NCI-H187 (cell line): Measurements from ENCODE around the gene ITCH.
"Not testable (repeated sequence)": the region's sequence is repeated elsewhere in the genome, so short reads cannot be mapped to it uniquely, and the experiment has no call there.

ENCODE experiments used
- DNase-seq, 2 experiments: peaks; one replicate each; lab custom pipeline; 2025; lab: John Stamatoyannopoulos, UW

Gene ITCH

GRCh38 chr20:34363062-34363464 is at the start of gene ITCH:
TSS of gene ITCH (plus strand) at chr20:34363273. CDS start at chr20:34393812, 30,539 bp downstream.
- DNase-seq: peak; percentile 80 to 91

DNA sequence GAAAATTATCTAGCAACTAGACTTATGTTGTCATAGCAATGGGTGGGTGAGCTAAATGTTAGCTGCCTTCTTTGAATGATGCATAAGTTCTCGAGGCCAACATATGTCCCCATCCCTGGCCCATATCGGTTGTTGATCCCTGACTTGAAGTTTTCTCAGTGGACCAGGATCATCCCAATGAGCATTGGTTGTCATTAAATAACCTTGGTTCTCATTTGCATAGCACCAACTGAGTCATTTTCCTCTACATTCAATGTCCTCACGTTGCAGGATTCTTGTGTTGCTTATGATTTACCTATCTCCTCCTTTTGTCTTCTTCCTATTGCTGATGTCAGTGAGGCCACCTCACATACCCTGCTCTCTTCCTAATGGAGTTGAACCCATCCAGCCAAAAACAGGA is 47.8 kb upstream of the ITCH start:
- no peak for DNase-seq

DNA sequence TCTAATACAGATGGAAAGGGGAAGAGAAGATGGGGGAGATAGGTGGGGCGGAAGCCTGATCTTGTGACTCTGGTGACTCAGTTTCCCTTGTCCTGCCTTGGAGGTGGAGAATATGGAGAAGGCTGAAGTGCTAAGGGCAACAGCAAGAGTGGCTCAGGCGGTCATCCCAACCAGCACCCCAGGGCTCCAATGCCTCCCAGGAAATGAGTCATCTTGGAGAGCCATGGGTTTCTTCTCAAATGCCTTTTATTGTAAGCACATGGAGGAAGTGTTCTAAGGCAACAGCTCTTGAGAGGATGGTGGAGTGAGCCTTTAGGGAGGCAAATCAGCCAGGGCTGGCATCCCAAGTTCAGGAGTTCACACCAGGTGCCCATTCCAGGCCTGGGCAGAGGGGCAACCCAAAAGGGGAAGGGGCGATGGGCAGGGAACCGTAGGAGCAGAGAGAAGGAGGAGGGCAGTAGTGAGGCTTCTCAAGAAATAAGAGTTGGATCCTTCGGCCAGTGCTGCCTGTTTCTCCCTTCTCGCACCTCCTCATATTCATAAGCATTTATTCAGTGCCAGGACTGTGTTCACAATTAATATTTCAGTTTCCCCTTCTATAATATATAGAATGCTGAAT is 46.8 kb upstream of the ITCH start:
- DNase-seq: no peak

- no peak for DNase-seq
Measured at GRCh38 chr20:34318609-34319443, 44.2 kb upstream of the ITCH start.

DNA sequence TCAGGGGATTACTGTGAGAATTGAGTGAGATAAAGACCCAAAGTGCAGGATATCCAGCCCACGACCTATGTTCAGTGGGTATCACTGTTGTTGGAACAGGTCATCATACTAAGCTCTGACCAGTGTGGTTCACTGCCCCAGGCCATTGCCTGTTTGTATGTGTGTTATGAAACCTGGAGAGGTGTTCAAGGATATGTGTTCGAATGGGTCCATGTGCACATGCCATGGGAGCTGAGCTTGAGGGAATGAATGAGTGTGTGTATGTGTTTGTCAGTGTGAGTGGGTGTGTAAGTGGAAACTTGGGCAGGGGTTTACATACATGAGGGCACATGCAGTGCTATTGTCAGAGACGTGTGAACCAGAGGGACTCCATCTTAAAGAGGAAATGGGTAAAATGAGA is 42.2 kb upstream of the ITCH start:
- DNase-seq: no peak

- no peak for DNase-seq
Measured at GRCh38 chr20:34322267-34323105, 40.6 kb upstream of the ITCH start.

GRCh38 chr20:34324541-34324940 is 38.5 kb upstream of the ITCH start:
- no peak for DNase-seq

DNA sequence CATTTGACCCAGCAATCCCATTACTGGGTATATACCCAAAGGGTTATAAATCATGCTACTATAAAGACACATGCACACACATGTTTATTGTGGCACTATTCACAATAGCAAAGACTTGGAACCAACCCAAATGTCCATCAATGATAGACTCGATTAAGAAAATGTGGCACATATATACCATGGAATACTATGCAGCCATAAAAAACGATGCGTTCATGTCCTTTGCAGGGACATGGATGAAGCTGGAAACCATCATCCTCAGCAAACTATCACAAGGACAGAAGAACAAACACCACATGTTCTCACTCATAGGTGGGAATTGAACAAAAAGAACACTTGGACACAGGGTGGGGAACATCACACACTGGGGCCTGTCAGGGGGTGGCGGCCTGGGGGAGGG is 34.9 kb upstream of the ITCH start:
- DNase-seq: not testable (repeated sequence)

GRCh38 chr20:34328928-34329677 is 34.0 kb upstream of the ITCH start:
- DNase-seq: no peak

DNA sequence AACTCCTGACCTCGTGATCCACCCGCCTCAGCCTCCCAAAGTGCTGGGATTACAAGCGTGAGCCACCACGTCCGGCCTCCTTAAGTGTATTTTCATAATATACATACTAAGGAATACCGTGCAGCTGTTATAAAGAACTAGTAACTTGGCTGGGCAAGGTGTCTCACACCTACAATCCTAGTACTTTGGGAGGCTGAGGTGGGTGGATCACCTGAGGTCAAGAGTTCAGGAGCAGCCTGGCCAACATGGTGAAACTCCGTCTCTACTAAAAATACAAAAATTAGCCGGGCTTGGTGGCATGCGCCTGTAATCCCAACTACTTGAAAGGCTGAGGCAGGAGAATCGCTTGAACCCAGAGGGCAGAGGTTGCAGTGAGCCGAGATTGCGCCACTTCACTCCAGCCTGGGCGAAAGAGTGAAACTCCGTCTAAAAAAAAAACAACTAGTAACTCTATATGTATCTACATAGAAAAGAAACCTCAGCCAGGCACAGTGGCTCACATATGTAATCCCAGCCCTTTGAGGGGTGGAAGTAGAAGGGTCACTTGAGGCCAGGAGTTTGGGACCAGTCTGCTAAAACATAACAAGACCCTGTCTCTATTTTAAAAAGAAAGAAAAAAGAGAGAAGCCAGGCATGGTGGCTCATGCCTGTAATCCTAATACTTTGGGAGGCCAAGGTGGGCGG is 32.1 kb upstream of the ITCH start:
- DNase-seq: not testable (repeated sequence)

- DNase-seq: no peak
Measured at GRCh38 chr20:34331838-34332237, 31.2 kb upstream of the ITCH start.

DNA sequence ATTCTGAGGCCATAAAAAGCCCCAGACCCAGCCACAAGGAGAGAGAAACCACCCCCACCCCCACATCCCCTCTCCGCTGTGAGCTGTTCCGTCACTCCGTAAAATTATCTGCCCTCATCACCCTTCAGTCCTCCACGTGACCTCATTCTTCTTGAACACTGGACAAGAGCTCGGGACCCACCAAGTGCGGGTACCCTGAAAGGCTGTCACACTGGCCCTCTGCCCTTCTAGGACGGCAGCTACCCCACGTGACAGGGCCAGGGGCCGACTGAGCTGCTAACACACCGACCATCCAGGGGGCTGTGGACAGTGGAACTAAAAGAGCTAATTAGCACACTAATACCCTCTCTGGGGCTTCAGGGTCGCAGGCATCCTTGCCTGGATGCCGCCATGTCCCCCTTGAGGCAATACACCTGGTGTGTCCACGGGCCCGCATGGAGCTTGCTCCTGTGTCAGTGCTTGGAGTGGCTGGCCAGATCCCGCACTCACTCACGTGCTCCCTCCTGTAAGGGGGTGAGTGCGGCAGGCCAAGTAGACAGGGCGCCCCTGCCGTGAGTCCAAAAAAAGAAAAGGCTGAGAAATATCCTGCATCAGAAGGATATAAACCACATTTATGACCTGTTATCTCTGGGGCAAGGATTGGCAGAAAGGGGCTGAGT is 30.7 kb upstream of the ITCH start:
- no peak for DNase-seq

DNA sequence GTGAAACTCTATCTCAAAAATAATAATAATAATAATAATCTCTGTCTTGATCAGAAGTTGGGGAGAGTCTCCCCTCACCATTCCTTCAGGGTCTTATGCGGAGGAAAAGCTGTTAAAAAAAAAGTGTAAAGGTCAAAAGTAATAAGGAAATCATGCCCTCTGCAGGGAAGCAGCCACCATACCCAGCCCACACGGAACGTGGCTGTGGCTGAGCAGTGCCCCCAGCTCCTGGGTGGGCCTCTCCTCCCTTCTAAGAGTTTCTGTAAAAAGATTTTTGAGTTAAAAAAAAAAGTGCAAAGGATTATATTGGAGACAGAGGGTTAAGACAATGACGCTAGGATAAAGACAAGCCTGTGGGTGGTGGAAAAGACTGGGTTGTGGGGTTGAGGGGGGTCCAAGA is 29.3 kb upstream of the ITCH start:
- DNase-seq: no peak

DNA sequence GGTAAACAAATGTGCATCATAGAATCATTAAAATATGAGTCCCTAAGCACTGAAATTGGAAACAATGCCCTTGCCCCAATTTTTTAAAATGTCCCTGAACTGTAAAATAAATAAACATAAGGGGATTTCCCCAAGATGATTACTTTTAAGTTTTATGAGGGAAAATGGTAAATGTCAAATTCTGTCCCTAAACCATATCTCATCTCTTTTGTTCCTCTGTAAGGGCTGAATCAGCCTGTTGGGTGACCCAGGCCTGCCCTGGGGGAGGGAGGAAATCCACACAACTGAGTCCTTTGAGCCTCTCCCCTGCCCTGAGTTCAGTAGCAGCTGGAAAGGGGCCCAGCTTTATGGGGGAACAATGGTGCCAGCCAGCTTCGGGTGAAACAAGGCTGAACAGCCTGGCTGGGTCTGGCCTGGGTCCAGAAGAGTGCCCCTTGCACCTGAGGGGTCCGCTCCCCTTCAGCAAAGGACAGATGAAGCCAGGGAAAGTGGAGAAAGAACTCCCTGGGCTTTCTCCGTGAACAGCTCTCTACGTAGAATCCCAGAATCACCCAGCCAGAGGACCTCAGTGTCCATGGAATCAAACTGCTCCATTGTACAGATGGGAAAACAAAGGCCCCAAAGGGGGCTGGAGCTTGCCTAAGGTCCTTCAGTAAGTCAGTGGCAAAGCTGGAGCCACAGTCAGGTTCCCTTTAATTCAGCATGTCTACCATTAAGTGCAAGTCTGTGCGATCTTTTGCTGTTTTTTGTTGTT is 28.2 kb upstream of the ITCH start:
- no peak for DNase-seq

- no peak for DNase-seq
Measured at GRCh38 chr20:34337544-34337943, 25.5 kb upstream of the ITCH start.

- no peak for DNase-seq
Measured at GRCh38 chr20:34337982-34338726, 24.9 kb upstream of the ITCH start.

DNA sequence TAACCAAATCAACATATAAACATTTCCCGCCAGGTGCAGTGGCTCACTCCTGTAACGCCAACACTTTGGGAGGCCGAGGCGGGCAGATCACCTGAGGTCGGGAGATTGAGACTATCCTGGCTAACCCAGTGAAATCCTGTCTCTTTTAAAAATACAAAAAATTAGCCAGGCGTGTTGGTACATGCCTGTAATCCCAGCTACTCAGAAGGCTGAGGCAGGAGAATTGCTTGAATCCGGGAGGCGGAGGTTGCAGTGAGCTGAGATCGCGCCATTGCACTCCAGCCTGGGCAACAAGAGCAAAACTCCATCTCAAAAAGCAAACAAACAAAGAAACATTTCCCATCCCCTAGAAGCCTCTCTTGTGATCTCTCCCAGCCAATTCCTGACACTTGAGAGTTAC is 22.3 kb upstream of the ITCH start:
- not testable (repeated sequence) for DNase-seq

GRCh38 chr20:34341199-34341598 is 21.9 kb upstream of the ITCH start:
- not testable (repeated sequence) for DNase-seq

DNA sequence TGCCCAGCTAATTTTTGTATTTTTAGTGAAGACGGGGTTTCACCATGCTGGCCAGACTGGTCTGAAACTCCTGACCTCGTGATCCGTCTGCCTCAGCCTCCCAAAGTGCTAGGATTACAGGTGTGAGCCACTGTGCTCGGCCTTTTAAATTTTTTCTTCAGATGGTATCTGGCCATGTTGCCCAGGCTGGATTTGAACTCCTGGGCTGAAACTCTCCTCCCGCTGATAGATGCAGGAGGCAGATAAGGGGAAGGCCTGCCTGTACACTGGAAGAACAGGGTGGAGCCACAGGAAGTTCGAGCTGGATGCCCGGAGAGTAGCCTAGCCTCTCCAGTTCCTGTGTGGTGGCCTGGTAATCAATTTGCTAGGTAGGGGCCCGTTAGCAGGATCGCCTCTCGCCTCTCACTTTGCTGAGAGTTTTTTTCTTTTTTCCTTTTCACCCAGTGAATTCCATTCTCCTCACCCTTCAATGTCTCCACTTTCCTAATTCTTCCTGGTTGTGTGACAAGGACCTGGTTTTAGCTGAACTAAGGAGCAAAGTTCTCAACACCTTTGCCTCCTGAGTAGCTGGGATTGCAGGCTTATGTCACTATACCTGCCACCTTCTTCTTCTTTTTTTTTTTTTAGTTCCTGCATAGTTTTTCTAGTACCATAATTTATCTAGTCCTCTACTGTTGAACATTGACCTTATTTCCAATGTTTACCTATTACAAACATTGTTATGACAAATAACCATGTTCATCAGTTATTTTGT is 19.4 kb upstream of the ITCH start:
- DNase-seq: no peak
